Right lobe of liver (tissue), 4 donors: Measurements from ENCODE around the gene AADACL4.

Source experiments
- POLR2A ChIP-seq: fragments of 450-650 bp; IDR thresholded peaks from one replicate; pipeline ENCODE4 v1.6.1; 2017; ENCODE audit warnings: antibody characterized with exemption, mild to moderate bottlenecking
- TF ChIP-seq, protein P1 (sequence below), 4 donors: fragments of 200-600 bp in 3 of 4; fragments of 450-650 bp in 1 of 4; IDR thresholded peaks; one replicate each; pipeline versions ENCODE4 v1.5.1 to v1.8.0; 2016 to 2022; ENCODE audit warnings: antibody characterized with exemption in 4 of 4, mild to moderate bottlenecking in 2 of 4
- donor health status: DM: no; HTN: no; CAD: no.
- donor health status: DM: no; HTN: no; CAD: no.
- donor health status: DM: no; HTN: yes; CAD: no.

DNA sequence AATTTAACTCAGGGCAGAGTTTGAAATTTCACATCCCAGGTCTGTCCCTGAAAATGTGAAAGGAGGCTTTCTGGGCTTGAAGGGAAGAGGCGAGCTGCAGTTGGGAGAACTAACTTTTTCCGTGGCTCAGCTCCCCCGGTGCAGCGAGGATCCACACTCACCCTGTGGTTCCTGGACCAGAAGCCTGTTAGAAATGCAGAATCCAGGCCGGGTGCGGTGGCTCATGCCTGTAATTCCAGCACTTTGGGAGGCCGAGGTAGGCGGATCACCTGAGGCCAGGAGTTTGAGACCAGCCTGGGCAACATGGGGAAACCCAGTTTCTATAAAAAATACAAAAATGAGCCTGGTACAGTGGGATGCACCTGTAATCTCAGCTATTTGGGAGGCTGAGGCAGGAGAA lies 23.0 kb upstream of the AADACL4 start:
- TF ChIP-seq POLR2A: no peak
- TF ChIP-seq, protein P1, sequence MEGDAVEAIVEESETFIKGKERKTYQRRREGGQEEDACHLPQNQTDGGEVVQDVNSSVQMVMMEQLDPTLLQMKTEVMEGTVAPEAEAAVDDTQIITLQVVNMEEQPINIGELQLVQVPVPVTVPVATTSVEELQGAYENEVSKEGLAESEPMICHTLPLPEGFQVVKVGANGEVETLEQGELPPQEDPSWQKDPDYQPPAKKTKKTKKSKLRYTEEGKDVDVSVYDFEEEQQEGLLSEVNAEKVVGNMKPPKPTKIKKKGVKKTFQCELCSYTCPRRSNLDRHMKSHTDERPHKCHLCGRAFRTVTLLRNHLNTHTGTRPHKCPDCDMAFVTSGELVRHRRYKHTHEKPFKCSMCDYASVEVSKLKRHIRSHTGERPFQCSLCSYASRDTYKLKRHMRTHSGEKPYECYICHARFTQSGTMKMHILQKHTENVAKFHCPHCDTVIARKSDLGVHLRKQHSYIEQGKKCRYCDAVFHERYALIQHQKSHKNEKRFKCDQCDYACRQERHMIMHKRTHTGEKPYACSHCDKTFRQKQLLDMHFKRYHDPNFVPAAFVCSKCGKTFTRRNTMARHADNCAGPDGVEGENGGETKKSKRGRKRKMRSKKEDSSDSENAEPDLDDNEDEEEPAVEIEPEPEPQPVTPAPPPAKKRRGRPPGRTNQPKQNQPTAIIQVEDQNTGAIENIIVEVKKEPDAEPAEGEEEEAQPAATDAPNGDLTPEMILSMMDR (IDR thresholded peaks at IDR 0.05): no peak
